ENCODE measurements around the gene POLD2. TPM values are rescaled to one million over a fixed set of nuclear protein-coding genes. Genes with fewer than 3 reads are reported as not detected.

POLD2 gene
- total and polyA plus RNA-seq, 2 donors (not counting 3 experiments of a cell fraction or from before 2014, with no cell fraction given), result 96.5 to 122 TPM

GRCh38 chr7:44167920-44168319 is 44.6 kb upstream of the POLD2 start:
- no peak for FAIRE-seq
- dilution Hi-C loops (cut with MboI; ENCODE audit: extremely low pct_ligation_motif_present, low sequenced_read_pairs) (no loop called here), intact Hi-C loops (cut with micrococcal nuclease) (no loop called here)
- POLR2A ChIA-PET, result interaction anchor here (0.7 kb wide), 1 partner anchor 414 kb away, joined by 3 read pairs; the partner anchor contains the start of gene TMED4
- H3K4me3 ChIP-seq (replicated peaks in 1 of 3; ENCODE audit: insufficient read depth in 1 of 3, low read depth in 1 of 3, low read length in 3 of 3), result no peak overlapping the region
- CTCF ChIA-PET, result interaction anchor here (0.9 kb wide), 1 partner anchor 28 kb away, joined by 4 read pairs; no protein-coding TSS in a partner anchor
- H3K9ac ChIP-seq (replicated peaks; ENCODE audit: extremely low read depth, insufficient read depth, low read length), result no peak overlapping the region
- H3K9me1 ChIP-seq (replicated peaks; ENCODE audit: control insufficient read depth, extremely low read depth, insufficient read depth, low read length), result no peaks in the 10 kb centered on the region
- H3K4me1 ChIP-seq (ENCODE audit: control insufficient read depth, extremely low read depth, insufficient read depth, low read length), result no peaks in the 10 kb centered on the region
- DNase-seq (ENCODE audit: low read depth, low spot score), result no peak
- H3K4me2 ChIP-seq (ENCODE audit: insufficient read depth, low read length), result no peak overlapping the region
- no peaks in the 10 kb centered on the region for H4K20me1 ChIP-seq (replicated peaks; ENCODE audit: control insufficient read depth, extremely low read depth, insufficient read depth, low read length)
- no peaks in the 10 kb centered on the region for H3K9me3 ChIP-seq (replicated peaks; ENCODE audit: control insufficient read depth, insufficient read depth, low read length)
- no TSS peak for BruUV-seq (replicated peaks)
- H3K27ac ChIP-seq (ENCODE audit: insufficient read depth, low read depth, low read length), result no peak overlapping the region
- H3K36me3 ChIP-seq (ENCODE audit: control insufficient read depth in 2 of 2, extremely low read depth in 1 of 2, insufficient read depth in 2 of 2, low read length in 2 of 2), result no peaks in the 10 kb centered on the region
- no peak overlapping the region for H2AFZ ChIP-seq (ENCODE audit: low read depth, low read length)
- peaks cover 16 to 28% of the 10 kb centered on the region in 2 experiments for H3K27me3 ChIP-seq (ENCODE audit: control insufficient read depth in 2 of 2, insufficient read depth in 2 of 2, low read length in 2 of 2)
- no peak for TF ChIP-seq MYC (IDR thresholded peaks at IDR 0.05; ENCODE audit: low read depth, low read length)
- TF ChIP-seq POLR2AphosphoS5 (IDR thresholded peaks at IDR 0.05; ENCODE audit: insufficient read depth, low read depth, low read length), result no peak
- TF ChIP-seq, protein P1, sequence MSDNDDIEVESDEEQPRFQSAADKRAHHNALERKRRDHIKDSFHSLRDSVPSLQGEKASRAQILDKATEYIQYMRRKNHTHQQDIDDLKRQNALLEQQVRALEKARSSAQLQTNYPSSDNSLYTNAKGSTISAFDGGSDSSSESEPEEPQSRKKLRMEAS (IDR thresholded peaks at IDR 0.05; ENCODE audit: insufficient read depth, insufficient read length), result no peak
- TF ChIP-seq EZH2 (IDR thresholded peaks at IDR 0.05; ENCODE audit: borderline replicate concordance, low read depth, low read length, severe bottlenecking), result no peak
- no peak for TF ChIP-seq GATA2 (IDR thresholded peaks at IDR 0.05; ENCODE audit: insufficient read depth, insufficient read length, low read depth, low read length)
- no peak for TF ChIP-seq FOS (IDR thresholded peaks at IDR 0.05; ENCODE audit: borderline replicate concordance, insufficient read depth, low read length)
- TF ChIP-seq CTCF (IDR thresholded peaks at IDR 0.05; ENCODE audit: extremely low read depth in 1 of 2, insufficient read depth in 1 of 2, low read depth in 1 of 2, low read length in 2 of 2), result no peak
- no peak for TF ChIP-seq JUN (IDR thresholded peaks at IDR 0.05; ENCODE audit: borderline replicate concordance, insufficient read depth, insufficient read length, low read depth)
- no peak for TF ChIP-seq POLR2A (IDR thresholded peaks at IDR 0.05; ENCODE audit: low read depth, low read length)
- H3K79me2 ChIP-seq (ENCODE audit: control insufficient read depth, insufficient read depth, low read length), result no peaks in the 10 kb centered on the region
